ENCODE data around the gene FGF14.

Gene FGF14

GRCh38 chr13:102367836-102368235 lies 34.0 kb downstream of the FGF14 start:
- no peaks in the 10 kb centered on the region for H3K27me3 ChIP-seq (ENCODE audit: control insufficient read depth, insufficient read depth, low read length)
- no peaks in the 10 kb centered on the region for H3K4me1 ChIP-seq (ENCODE audit: control insufficient read depth, insufficient read depth, low read length)
- no peaks in the 10 kb centered on the region for H3K9me3 ChIP-seq (ENCODE audit: control insufficient read depth, insufficient read depth, low read length)
- H3K27ac ChIP-seq (ENCODE audit: low read depth, low read length): no peak overlapping the region
- no peak overlapping the region for H3K9ac ChIP-seq (ENCODE audit: low read depth, low read length)
- H3K4me3 ChIP-seq (ENCODE audit: low read depth, low read length): no peak overlapping the region
- H3K36me3 ChIP-seq (ENCODE audit: control insufficient read depth, insufficient read depth, low read length): no peaks in the 10 kb centered on the region

DNA sequence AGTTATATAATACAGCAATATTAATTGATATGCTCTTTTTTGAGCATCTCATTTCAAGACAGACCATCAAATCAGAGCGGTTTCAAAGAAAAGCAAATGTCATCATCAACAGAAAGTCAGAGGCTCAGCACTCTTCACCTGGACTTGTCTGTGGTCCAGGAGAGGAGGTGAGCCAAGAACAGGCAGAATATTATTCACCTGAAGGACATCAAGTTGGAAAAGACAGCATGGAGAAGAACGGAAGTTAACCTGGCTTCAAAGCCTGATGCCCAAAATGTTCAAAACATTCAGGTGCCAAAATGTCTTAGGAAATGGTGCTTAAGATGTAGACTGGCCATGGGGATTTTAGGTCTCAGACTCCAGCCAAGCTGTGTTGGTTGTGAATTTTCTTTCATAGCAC lies 40.7 kb downstream of the FGF14 start:
- H3K4me1 ChIP-seq (ENCODE audit: control insufficient read depth, insufficient read depth, low read length): no peaks in the 10 kb centered on the region

DNA sequence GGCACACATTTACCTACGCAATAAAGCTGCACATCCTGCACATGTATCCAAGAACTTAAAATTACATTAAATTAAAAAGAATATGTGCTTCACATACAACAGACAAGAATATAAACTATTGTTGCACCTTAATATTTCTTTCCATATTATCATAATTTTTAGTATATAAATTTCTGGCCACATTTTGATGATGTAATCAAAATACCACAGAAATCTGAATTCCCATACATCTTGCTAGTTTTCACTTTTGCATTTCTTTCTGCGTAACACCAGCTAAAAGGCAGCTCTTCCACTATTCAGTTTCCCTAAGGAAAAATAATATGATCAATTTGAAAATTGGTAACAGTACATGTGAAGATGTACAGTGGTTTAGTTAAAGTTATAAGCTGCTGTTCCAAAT lies 42.6 kb downstream of the FGF14 start:
- no peak overlapping the region for H3K27ac ChIP-seq (ENCODE audit: low read depth, low read length)
- H3K4me1 ChIP-seq (ENCODE audit: control insufficient read depth, insufficient read depth, low read length): no peaks in the 10 kb centered on the region
- H3K27me3 ChIP-seq (ENCODE audit: control insufficient read depth, insufficient read depth, low read length): no peaks in the 10 kb centered on the region

More for the DNA sequence above, 40.7 kb downstream of the FGF14 start:
- Histone ChIP-seq H3K27ac (ENCODE audit: low read depth, low read length) (no peak overlapping the region), H3K27me3 (ENCODE audit: control insufficient read depth, insufficient read depth, low read length) (no peaks in the 10 kb centered on the region), H3K36me3 (ENCODE audit: control insufficient read depth, insufficient read depth, low read length) (no peaks in the 10 kb centered on the region), H3K9me3 (ENCODE audit: control insufficient read depth, insufficient read depth, low read length) (no peaks in the 10 kb centered on the region), H3K4me3 (ENCODE audit: low read depth, low read length) (no peak overlapping the region), H3K9ac (ENCODE audit: low read depth, low read length) (no peak overlapping the region)

DNA sequence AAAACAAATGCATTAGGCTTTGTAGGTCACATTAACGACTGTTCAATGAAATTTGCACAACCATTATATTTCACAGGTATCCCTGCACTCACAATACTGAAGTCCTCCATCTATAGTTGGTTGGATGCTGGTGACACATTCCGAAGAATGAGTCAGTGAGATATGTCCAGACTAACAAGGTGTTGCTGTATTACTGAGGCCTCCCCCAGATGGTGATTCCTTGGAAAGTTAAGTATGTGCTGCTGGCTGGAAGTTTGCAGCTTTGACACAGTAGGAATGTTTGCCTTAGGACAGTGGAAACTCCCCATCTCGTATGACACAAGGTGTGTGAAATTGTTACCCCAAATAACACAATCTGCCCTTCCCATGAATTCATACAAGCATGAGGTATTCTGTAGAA lies 46.6 kb downstream of the FGF14 start:
- H3K27me3 ChIP-seq (ENCODE audit: control insufficient read depth, insufficient read depth, low read length): no peaks in the 10 kb centered on the region
- peaks cover 9% of the 10 kb centered on the region for H3K9me3 ChIP-seq (ENCODE audit: control insufficient read depth, insufficient read depth, low read length)
- no peak overlapping the region for H3K27ac ChIP-seq (ENCODE audit: low read depth, low read length)
- no peaks in the 10 kb centered on the region for H3K4me1 ChIP-seq (ENCODE audit: control insufficient read depth, insufficient read depth, low read length)
- H3K9ac ChIP-seq (ENCODE audit: low read depth, low read length): no peak overlapping the region
- no peaks in the 10 kb centered on the region for H3K36me3 ChIP-seq (ENCODE audit: control insufficient read depth, insufficient read depth, low read length)
- no peak overlapping the region for H3K4me3 ChIP-seq (ENCODE audit: low read depth, low read length)

More for the DNA sequence above, 42.6 kb downstream of the FGF14 start:
- Histone ChIP-seq H3K36me3 (ENCODE audit: control insufficient read depth, insufficient read depth, low read length) (no peaks in the 10 kb centered on the region), H3K9me3 (ENCODE audit: control insufficient read depth, insufficient read depth, low read length) (peaks cover 3% of the 10 kb centered on the region; the same call in 1 of the 2 replicates), H3K4me3 (ENCODE audit: low read depth, low read length) (no peak overlapping the region), H3K9ac (ENCODE audit: low read depth, low read length) (no peak overlapping the region)

DNA sequence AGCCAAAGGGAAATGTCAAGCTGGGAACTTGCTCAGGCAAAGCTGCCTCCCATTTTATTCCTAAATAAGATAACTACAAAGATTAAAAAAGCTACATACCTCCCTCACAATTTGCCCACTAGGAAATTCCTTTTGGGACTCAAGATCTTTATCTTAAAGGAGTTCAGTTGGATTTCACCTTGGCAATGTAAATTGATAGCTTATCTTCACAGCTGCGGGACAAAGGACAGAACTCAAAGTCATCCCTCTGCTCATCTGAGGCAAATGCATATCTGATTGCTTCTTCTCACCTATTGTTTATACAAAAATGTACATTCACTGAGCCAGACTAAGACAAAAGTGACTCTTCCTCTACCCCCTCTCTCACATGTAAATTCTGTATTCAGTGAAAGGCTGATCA lies 47.8 kb downstream of the FGF14 start:
- Histone ChIP-seq H3K9ac (ENCODE audit: low read depth, low read length) (no peak overlapping the region), H3K9me3 (ENCODE audit: control insufficient read depth, insufficient read depth, low read length) (peaks cover 9% of the 10 kb centered on the region), H3K4me3 (ENCODE audit: low read depth, low read length) (no peak overlapping the region), H3K27ac (ENCODE audit: low read depth, low read length) (no peak overlapping the region), H3K4me1 (ENCODE audit: control insufficient read depth, insufficient read depth, low read length) (no peaks in the 10 kb centered on the region), H3K27me3 (ENCODE audit: control insufficient read depth, insufficient read depth, low read length) (no peaks in the 10 kb centered on the region), H3K36me3 (ENCODE audit: control insufficient read depth, insufficient read depth, low read length) (no peaks in the 10 kb centered on the region)

DNA sequence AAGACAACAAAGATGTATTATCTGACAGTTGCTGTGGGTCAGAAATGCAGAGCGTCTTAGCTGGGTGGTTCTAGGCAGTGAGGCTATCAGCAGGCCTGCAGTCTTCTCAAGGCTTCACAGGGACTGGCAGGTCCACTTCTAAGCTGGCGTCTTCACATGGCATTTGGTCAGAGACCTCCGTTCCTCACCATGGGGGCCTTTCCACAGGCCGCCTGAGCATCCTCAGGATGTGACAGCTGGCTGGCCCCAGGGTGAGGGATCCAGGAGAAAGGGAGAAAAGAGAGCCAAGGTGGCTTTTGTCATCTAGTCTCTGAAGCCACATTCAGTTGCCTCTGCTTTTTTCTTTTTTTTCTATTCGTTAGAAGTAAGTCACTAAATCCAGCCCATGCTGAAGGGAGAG lies 50.3 kb downstream of the FGF14 start:
- Histone ChIP-seq H3K9ac (ENCODE audit: low read depth, low read length) (no peak overlapping the region), H3K36me3 (ENCODE audit: control insufficient read depth, insufficient read depth, low read length) (no peaks in the 10 kb centered on the region), H3K4me3 (ENCODE audit: low read depth, low read length) (no peak overlapping the region), H3K27me3 (ENCODE audit: control insufficient read depth, insufficient read depth, low read length) (no peaks in the 10 kb centered on the region), H3K27ac (ENCODE audit: low read depth, low read length) (no peak overlapping the region), H3K9me3 (ENCODE audit: control insufficient read depth, insufficient read depth, low read length) (peaks cover 9% of the 10 kb centered on the region), H3K4me1 (ENCODE audit: control insufficient read depth, insufficient read depth, low read length) (no peaks in the 10 kb centered on the region)

DNA sequence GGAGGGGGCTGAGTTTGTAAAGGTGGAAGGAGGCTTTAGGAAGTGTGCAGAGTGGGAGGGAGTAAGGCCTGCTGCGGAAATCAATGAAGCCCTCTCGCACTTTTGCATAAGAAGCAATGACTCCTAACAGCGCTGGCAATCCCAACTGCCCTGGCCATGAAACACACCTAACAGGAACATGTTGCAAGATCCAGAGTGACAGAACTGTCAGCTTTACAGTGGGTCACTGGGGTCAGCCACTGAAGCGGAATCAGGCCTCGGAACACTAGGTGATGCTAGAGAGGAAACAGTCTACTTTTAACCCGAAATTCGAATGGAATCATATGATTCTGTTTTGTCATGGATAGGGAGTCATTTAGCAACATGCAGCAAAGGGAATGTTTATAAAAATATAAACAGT lies 54.4 kb downstream of the FGF14 start:
- Histone ChIP-seq H3K27me3 (ENCODE audit: control insufficient read depth, insufficient read depth, low read length) (no peaks in the 10 kb centered on the region), H3K27ac (ENCODE audit: low read depth, low read length) (no peak overlapping the region), H3K36me3 (ENCODE audit: control insufficient read depth, insufficient read depth, low read length) (no peaks in the 10 kb centered on the region), H3K9me3 (ENCODE audit: control insufficient read depth, insufficient read depth, low read length) (no peaks in the 10 kb centered on the region), H3K4me1 (ENCODE audit: control insufficient read depth, insufficient read depth, low read length) (no peaks in the 10 kb centered on the region), H3K9ac (ENCODE audit: low read depth, low read length) (no peak overlapping the region), H3K4me3 (ENCODE audit: low read depth, low read length) (no peak overlapping the region)

DNA sequence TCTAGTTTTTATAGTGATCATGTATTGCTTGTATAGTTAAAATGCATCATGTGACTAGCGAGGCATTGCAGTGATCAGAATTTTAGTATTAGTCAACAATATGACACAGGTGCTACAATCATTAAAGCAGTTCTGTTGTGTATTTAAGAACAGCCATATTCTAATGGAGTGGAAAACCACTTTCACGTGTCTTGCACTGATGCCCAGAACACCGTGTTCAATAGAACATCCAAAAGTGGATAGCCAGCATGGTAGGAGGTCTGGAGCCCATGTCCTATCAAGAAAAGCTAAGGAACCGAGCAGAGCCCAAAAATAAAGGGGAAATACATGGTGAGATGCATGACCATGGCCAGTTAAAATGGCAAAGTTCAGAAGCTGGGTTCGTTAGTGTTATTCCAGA lies 55.1 kb downstream of the FGF14 start:
- Histone ChIP-seq H3K4me3 (ENCODE audit: low read depth, low read length) (no peak overlapping the region), H3K36me3 (ENCODE audit: control insufficient read depth, insufficient read depth, low read length) (no peaks in the 10 kb centered on the region), H3K9me3 (ENCODE audit: control insufficient read depth, insufficient read depth, low read length) (no peaks in the 10 kb centered on the region), H3K4me1 (ENCODE audit: control insufficient read depth, insufficient read depth, low read length) (no peaks in the 10 kb centered on the region), H3K27ac (ENCODE audit: low read depth, low read length) (no peak overlapping the region), H3K9ac (ENCODE audit: low read depth, low read length) (no peak overlapping the region), H3K27me3 (ENCODE audit: control insufficient read depth, insufficient read depth, low read length) (no peaks in the 10 kb centered on the region)

DNA sequence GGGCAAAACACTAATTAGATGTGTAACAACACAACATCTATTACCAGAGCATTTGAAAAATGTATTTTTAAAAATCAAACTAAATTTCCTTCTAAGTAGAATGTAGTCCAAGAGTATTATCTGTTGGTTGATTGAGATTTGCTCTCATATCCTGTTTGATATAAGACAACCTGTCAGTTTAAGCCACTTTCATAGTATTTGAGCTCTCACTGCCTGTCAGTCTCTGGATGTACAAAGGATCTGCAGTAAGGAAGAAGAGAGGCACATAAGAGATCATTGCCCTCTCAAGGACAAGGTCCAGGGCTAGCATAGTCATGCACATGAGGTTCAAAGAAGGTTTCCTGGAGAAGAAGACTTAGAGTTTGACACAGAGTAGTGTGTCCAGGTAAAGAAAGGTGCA lies 57.4 kb downstream of the FGF14 start:
- no peaks in the 10 kb centered on the region for H3K27me3 ChIP-seq (ENCODE audit: control insufficient read depth, insufficient read depth, low read length)
- no peaks in the 10 kb centered on the region for H3K36me3 ChIP-seq (ENCODE audit: control insufficient read depth, insufficient read depth, low read length)
- no peak overlapping the region for H3K27ac ChIP-seq (ENCODE audit: low read depth, low read length)
- H3K4me1 ChIP-seq (ENCODE audit: control insufficient read depth, insufficient read depth, low read length): no peaks in the 10 kb centered on the region
- H3K9ac ChIP-seq (ENCODE audit: low read depth, low read length): no peak overlapping the region
- no peak overlapping the region for H3K4me3 ChIP-seq (ENCODE audit: low read depth, low read length)
- H3K9me3 ChIP-seq (ENCODE audit: control insufficient read depth, insufficient read depth, low read length): no peaks in the 10 kb centered on the region

GRCh38 chr13:102333320-102334198 lies 68.3 kb downstream of the FGF14 start:
- Histone ChIP-seq H3K4me3 (ENCODE audit: low read depth, low read length) (no peak overlapping the region), H3K9ac (ENCODE audit: low read depth, low read length) (no peak overlapping the region), H3K36me3 (ENCODE audit: control insufficient read depth, insufficient read depth, low read length) (no peaks in the 10 kb centered on the region), H3K27ac (ENCODE audit: low read depth, low read length) (peak overlapping the region; percentile 16), H3K4me1 (ENCODE audit: control insufficient read depth, insufficient read depth, low read length) (peaks cover 7% of the 10 kb centered on the region; the same call in 1 of the 2 replicates), H3K9me3 (ENCODE audit: control insufficient read depth, insufficient read depth, low read length) (no peaks in the 10 kb centered on the region), H3K27me3 (ENCODE audit: control insufficient read depth, insufficient read depth, low read length) (no peaks in the 10 kb centered on the region)

- H3K9ac ChIP-seq (ENCODE audit: low read depth, low read length): no peak overlapping the region
- no peak overlapping the region for H3K4me3 ChIP-seq (ENCODE audit: low read depth, low read length)
- H3K36me3 ChIP-seq (ENCODE audit: control insufficient read depth, insufficient read depth, low read length): no peaks in the 10 kb centered on the region
- no peak overlapping the region for H3K27ac ChIP-seq (ENCODE audit: low read depth, low read length)
- no peaks in the 10 kb centered on the region for H3K9me3 ChIP-seq (ENCODE audit: control insufficient read depth, insufficient read depth, low read length)
- no peaks in the 10 kb centered on the region for H3K27me3 ChIP-seq (ENCODE audit: control insufficient read depth, insufficient read depth, low read length)
- peaks cover 6% of the 10 kb centered on the region; the same call in 1 of the 2 replicates for H3K4me1 ChIP-seq (ENCODE audit: control insufficient read depth, insufficient read depth, low read length)
Observed at GRCh38 chr13:102328909-102329308, 72.9 kb downstream of the FGF14 start.
